IMR-90 (cell line): ENCODE data around the gene CFHR2. TPM values are rescaled to one million over a fixed set of nuclear protein-coding genes. Genes with fewer than 3 reads are reported as not detected.

Source experiments
- microRNA-seq, 2 experiments: library from miRNA; stranded (forward) in 1 of 2; unstranded in 1 of 2; fragments of 10-50 nt in 1 of 2; fragments of <30 nt in 1 of 2; gene quantifications in 1 of 2; microRNA quantifications in 1 of 2; one replicate each; pipeline versions ENCODE3 to v1.1.0; 2013 to 2020; ENCODE audit not compliant: insufficient read depth in 1 of 2, insufficient read length in 1 of 2, unreplicated experiment in 1 of 2
- polyA plus RNA-seq, 3 experiments: library from polyadenylated mRNA; depleted of rRNA; stranded (reverse); fragments of >200 nt; gene quantifications; 2 replicates each; pipeline ENCODE4 v1.2.3, GENCODE V29; 2012; ENCODE audit warnings: low replicate concordance in 1 of 3
- small RNA-seq, 5 experiments: library from RNA; depleted of rRNA; stranded (forward); fragments of <200 nt; gene quantifications; one replicate each; pipeline ENCODE3, GENCODE V24; 2012
- total RNA-seq: library from RNA; depleted of rRNA; stranded (reverse); fragments of >200 nt; gene quantifications from 2 replicates; pipeline ENCODE4 v1.2.3, GENCODE V29; 2012; rRNA removed

The CFHR2 gene
- total and polyA plus RNA-seq, 2 of the 4 experiments (the other 2 are of a cell fraction), result not detected

Small RNA genes within 50 kb of the gene (microRNA-seq; reads per million reads assigned to microRNA genes)
- not detected for gene AL139418.1 (ENCODE audit: insufficient read depth, insufficient read length)

Small RNA genes within 50 kb of the gene (small RNA-seq; reads per million reads assigned to genes)
- gene AL139418.1, result 0 reads per million in 5 experiments

Other genes with a start within 250 kb of the CFHR2 start
- not detected in 2 replicates for gene CFHR3, start 168.9 kb upstream of the CFHR2 start, total RNA-seq
- gene CFHR3, start 168.9 kb upstream of the CFHR2 start, polyA plus RNA-seq (2012; rRNA removed), result not detected in 2 replicates
- not detected in 2 replicates for gene CFHR1, start 124.0 kb upstream of the CFHR2 start, total RNA-seq
- not detected in 2 replicates for gene CFHR1, start 124.0 kb upstream of the CFHR2 start, polyA plus RNA-seq (2012; rRNA removed)
- not detected in 2 replicates for gene CFHR4, start 55.7 kb upstream of the CFHR2 start, total RNA-seq
- gene CFHR4, start 55.7 kb upstream of the CFHR2 start, polyA plus RNA-seq (2012; rRNA removed), result not detected in 2 replicates
- not detected in 2 replicates for gene CFHR5, start 33.8 kb downstream of the CFHR2 start, total RNA-seq
- not detected in 2 replicates for gene CFHR5, start 33.8 kb downstream of the CFHR2 start, polyA plus RNA-seq (2012; rRNA removed)
- not detected in 2 replicates for gene F13B, start 123.5 kb downstream of the CFHR2 start, total RNA-seq
- not detected in 2 replicates for gene F13B, start 123.5 kb downstream of the CFHR2 start, polyA plus RNA-seq (2012; rRNA removed)
- gene ASPM, start 202.9 kb downstream of the CFHR2 start, total RNA-seq, result 27.8 and 53.3 TPM in 2 replicates
- 5.2 and 7.1 TPM in 2 replicates for gene ASPM, start 202.9 kb downstream of the CFHR2 start, polyA plus RNA-seq (2012; rRNA removed)